Activated gamma-delta T cell treated with Interleukin-2 at 50 U/mL for 16 hours (primary cell): ENCODE data around the gene XRCC3.

Source experiments
- DNase-seq: peaks from one replicate; pipeline ENCODE4 v3.0.0-alpha.2; 2020

The XRCC3 gene

DNA sequence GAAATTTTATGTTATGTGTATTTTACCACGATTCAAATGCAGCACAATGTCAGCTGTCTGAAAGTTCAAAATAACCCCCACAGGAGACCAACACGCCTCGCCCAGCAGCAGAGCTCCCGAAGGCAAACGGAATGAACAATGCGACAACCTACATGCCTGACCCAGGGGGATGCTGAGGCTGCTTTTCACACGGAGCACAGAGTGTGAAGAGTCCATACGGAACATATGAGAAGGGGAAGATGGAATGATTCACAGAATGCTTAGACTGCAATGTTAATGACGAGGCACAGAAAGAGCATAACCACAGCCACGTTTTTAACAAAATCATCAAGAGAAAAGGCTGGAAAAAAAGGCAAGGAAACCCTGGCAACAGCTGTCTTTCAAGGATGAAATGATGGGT lies 22.9 kb upstream of the XRCC3 start:
- DNase-seq: no peak

DNA sequence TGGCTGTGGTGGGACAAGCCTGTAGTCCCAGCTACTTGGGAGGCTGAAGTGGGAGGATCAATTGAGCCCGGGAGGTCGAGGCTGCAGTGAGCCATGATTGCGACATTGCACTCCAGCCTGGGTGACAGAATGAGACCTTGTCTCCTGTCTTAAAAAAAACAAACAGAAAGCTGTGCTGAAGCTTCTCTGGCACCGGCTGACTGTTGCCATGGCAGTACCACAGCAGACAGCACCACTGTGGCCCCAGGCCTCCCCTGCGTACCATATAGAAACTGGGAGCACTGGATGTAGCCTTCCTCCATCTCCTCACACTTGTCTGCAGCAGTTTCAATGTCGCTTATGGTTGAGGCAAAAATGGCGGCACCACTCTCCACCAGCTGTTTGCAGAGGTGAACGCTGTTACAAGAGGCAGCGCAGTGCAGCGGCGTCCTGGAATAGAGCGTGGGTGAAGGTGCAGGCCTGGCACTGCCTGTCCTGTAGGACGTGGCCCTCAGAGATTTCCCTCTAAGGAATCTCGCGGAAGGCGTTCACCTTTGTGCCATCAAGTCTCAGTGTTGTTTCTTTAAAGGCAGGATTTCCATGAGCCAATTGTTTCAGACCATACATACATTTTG lies 22.3 kb upstream of the XRCC3 start:
- DNase-seq: no peak

DNA sequence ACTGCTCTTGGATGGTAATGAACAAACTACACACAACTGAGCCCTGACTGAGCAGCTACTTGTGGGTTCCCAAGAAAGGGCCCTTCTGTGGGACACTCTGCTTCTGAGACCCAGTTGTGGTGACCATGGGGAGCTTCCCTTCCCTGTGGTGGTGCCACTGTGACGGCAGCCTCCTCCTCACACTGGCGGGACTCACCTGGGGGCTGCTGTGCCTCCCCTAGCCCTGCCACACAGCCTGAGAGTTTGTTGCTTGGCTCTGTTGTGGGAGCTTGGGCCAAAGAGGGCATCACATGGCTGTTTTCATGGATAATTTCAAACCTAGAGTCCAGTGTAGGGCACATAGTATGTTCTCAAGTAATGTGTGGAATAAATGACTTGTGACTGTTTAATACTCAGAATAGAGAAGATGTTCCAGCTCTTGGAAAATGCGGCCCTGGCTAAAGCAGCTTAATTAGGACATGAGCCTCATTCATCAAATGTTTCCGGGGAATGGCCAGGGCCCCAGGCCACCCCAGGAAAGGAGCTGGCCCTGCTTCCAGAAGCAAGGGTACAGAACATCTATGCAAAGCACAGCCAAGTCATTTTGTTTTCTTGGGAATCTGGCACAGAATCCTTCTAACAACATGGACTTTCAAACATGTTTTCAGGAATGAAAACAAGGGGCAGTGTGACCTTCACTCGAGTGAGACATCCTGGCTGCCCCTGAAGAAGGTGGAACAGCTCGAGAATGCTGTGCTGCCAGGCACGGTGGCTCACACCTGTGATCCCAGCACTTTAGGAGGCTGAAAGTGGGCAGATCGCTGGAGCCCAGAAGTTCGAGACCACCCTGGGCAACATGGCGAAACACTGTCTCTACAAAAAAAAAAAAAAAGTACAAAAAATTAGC lies 21.5 kb upstream of the XRCC3 start:
- no peak for DNase-seq

DNA sequence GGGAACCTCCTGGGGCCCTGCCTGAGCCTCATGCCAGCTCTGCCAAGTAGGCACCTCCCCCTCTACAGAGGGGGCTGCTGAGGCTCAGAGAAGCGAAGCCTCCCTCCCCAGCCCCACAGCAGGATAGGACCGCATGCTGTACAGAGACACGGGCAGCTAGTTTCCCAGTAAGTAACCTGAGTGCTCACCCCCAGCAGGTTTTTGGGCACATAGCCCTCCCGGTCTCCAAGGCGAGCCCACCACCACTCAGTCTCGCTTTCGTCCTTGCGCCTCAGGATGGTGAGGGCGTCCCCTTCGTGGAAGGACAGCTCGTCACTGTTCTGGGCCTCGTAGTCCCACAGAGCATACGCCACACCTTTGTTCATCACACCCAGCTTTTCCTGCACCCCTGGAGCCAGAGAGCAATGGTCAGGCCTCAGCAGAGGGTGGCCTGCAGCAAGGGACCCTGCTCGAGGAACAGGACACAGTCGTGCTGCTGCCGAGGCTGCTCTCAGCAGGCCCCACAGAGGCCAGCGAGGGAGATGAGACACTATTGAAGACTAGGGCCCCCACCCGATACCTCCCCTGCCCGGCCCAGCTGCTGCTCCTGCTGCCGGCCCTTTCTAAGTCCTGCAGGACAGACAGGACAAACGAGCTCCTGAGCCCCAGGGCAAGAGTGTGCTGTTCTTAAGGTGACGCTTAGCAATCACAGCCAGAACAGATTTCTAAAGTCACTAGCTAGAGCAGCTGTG lies 20.7 kb upstream of the XRCC3 start:
- DNase-seq: no peak

DNA sequence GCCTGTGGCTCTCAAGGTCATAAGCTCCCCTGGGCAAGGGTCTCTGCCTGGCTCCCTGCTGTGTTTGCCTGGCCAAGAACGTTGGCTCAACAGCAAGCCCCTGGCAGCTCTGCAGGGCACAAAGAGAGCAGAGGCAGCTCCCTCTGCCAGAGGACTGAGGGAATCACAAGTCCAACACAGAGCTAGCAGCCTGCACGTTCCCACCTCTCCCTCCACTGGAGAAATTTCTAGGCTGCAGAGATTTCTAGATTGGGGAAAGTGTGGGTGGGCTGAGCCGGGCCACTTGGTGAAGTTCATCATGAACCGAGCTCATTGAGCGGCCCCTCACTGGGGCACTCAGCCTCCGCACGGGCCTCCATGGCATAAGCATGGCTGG lies 20.2 kb upstream of the XRCC3 start:
- DNase-seq: no peak

DNA sequence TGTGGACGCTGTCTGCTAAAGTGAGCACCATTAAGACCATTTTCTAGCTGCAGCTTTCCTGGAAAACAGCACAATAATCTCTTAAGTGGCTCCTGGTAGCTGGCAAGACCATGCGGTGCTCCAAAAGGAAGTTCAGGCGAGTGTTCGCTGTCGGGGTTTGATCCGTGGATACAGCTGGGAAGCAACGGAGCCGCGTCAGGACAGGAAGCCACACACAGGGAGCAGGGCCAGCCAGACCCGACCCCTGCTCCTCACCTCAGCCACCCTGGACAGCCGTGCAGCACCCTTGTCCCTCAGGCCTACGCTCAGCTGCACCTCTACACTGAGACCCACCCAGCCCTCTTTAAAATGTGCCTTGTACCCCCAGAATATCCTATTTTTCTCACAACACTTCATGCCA lies 19.8 kb upstream of the XRCC3 start:
- no peak for DNase-seq

DNA sequence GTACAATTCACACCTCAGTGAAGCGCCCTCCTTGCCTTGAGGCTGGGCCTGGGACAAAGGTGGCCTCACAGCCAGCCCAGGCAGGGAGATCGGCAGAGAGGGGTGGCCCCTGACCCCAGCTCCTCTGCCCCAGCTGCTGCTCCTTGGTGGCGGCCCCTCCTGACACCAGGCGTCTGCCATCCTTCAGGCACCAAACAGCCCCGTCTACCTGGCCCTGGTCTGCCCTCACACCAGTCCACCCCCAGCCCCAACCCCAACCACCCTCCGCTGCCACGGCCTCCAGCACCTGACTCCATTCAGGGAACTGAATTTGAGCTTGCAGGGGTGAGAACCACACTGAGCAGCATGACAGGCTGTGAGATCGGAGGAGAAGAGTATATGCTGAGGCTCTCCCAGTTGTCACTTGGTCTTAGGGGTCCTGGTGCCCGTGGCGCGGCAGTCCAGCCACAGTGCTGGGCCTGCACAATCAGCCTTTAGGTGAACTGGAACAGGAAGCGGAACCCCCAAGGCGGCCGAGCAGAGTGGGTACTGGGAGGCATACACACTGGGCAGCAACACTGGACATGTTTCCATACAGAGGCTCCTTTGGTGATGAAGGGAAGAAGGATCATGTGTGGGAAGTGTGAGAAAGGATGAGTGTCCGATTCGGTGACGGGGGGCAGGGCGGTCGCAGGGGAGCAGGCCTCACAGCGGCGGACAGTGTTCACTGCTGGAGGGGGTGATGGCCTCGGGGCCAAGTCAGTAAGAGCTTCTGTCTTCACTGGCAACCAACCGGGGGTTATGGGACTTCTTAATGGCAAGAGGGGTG lies 19.0 kb upstream of the XRCC3 start:
- DNase-seq: no peak

DNA sequence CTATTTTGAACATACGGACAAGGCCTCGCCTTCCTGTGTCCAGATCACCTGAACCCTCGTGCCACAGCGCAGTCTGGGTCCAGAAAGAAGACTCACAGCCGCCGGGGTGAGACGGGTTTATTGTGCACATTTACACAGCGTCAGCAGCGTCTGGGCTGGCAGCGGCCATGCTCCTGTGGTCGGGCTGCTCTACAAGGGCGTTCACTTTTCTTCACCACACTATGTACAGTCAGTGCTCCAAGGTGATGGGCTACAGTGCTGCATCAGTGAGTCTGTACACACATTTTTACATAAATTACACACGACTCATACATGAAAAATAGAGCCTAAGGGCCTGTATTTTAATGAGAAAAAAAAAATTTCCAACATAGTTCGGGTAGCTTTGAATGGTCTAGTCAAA lies 18.4 kb upstream of the XRCC3 start:
- no peak for DNase-seq

DNA sequence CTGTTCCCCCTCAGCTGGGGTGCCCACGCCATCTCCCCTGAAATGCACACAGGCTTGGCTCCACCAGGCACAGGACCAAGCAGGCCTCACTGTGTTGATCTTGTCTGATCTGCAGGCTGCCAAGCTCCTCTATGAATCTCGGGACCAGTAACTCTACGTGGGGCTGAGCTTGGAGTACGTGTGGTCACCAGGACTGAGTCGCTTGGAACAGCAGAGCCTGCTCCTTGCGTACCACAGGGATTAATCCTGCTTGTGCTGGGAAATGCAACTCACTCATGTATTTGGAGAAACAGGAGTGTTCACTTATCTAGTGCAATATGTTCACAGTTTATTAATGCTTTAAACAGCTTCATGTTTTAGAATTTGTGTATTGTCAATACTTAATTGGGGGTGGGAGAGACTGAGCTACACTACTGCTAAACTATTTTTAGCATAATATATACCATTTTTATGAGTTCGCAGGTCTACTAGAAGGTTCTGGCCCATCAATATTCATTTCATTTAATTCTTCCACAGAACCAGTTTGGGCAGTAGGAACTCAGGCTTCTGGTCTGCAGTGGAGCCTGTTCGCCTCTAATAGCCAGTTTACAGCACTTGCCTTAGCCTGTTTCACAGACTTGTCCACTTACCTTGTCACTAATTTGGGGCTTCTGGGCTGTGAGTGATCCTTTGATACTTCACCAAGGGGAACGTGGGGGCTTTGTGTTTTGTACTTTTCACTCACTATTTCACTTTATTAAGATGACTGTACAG lies 17.8 kb upstream of the XRCC3 start:
- no peak for DNase-seq

DNA sequence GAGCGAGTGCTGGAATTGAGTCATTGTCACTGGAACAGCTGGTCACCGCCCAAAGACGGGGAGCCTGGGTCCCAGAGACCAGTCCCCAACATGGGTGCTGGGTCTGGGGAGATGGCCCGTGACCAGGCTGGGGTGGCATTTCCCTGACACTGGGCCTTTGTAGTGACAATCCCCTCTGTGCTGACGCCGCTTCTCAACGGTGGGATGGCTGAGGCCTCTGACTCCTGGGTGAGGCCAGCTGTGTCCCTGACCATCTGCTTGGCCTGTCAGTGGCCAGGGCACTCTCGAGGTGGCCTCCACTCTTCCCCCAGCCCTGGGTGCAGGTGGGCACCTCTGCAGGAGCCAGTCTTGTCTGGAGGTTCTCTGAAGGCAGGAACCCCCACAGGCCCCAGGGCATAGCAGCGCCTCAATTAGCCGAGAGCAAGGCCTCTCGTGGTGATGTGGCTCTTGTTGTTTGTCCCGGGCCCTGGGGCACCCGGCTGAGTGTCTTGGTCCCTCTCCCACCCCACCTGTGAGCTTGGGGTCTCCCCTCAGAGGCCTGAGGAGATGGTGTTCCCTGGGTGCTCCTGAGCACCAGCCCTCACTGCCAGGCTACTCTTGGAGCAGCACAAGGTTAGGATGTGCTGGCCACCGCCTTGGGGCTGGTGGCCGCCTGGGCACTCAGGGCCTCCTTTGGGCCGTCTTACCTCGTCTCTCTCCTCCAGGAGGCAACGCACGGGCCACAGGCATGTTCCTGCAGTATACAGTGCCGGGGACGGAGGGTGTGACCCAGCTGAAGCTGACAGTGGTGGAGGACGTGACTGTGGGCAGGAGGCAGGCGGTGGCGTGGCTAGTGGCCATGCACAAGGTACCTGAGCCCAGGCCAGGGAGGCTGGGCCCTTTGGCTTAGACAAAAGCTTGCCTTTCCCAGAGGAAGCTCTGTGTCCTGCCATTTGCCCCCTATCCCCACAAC lies 16.9 kb upstream of the XRCC3 start:
- no peak for DNase-seq

DNA sequence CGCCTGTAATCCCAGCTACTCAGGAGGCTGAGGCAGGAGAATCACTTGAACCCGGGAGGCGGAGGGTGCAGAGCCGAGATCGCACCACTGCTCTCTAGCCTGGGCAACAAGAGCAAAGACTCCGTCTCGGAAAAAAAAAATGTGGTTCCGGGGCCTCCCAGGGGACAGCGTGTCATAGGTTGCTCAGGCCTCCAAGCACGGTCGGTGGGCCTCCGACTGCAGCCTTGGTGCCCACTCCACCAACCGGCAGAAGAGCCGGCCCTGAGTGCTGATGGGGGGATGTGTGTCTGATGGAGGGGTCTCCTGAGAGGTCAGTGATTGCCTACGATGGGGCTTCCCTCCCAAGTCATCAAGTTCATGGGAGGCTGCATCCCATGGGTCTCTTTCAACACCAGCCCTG lies 16.2 kb upstream of the XRCC3 start:
- no peak for DNase-seq

DNA sequence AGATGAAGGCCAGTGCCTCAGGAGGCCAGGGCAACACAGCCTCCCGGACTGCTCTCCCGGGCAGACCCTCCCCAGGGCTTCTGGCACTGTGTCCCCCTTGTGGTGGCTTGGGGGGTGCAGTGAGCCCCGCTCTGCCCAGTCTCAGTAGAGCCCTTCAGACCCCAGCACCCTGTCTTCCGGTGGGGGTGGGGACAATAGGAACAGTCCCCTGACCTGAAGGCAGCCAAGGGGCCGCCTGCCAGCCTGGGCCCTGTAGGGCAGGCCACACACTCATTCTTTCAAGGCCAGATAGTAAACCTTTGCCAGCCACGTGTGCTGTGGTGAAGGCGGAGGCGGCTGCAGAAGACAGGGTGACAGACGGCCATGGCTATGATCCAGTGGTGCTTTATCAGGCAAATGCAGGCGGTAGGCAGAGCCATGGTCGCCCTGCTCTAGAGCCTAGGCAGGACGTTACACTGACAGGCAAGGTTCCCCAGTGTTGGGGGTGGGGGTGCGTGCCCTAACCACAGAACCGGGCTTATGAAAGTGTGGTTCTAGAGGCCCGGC lies 15.3 kb upstream of the XRCC3 start:
- no peak for DNase-seq

DNA sequence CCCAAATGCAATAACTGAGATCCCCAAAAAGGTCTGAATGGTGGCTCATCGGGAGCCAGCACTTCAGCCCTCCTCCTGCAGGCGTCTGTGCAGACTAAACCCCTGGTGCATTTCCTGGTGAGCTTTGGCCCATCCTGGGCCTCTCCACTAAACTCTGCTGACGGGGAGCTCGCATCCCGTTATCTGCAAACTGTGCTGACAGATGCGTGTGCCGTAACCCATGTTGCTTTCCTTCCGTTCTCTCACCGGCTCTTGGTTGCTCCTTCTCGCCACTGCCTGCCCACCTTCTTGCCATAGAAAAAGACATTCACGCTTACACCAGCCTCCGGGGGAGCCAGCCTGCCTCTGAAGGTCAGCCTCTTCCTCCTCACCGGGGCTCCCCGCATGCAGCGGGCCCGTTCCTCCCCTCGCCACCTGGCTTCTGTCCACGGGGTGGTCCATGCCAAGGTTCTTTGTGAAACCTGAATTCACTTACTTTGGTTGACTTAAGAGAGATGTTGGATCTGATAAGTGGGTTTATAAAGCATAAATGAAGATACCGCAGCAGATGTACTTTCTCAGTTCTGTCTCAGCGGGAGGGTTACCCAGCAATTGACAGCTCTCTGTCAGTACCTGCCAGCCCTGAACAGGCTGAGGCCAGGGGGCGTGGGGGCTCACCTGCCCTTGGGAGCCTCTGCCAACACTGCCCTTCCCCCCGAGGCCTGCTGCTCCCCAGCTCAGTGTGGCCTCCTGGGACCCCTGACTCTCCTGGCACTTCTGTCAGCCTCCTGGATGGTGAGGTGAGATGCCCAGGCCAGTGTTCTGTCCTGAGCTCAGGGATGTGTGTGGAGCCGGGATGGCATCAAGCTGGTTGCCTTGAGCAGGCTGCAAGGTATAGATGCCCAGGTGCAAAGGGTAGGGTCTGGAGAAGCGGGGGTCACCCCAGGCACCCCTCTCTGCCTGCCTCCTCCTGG lies 14.5 kb upstream of the XRCC3 start:
- DNase-seq: no peak

DNA sequence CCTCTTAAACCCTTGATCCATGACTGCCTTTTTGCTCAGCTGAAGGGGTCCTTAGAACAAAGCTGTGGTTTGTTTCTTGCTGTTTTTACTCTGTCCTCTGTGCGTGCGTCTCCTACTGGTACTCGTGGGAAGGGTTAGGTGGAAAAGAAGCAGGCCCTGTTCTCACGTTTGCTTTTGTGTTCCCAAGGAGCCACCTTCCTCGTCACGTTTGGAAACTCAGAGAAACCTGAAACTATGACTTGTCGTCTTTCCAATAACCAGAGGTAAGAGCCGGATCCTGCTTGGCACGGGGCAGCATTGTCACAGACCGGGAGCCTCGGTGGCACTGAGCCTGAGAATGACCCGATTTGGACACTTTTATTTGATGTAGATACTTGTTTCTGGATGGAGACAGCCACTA lies 13.5 kb upstream of the XRCC3 start:
- DNase-seq: no peak

DNA sequence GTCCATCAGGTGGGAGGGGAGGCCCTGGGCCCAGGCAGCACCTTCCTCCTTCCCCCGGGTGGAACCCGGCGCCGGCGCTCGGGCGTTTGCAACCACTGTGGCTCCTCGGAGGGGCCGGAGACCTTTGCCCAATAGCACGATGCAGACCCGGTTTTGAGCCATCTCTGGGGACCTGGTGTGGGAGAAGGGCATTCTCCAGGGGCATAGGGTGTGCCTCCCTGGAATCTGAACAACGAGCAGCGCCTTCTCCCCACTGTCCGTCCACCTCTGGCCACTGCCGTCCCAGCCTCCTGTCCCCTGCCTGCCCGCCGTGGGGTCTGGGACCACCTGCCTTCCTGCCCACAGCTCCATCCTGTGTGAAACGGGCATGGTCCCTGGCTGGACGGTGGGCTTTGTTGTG lies 12.9 kb upstream of the XRCC3 start:
- no peak for DNase-seq

DNA sequence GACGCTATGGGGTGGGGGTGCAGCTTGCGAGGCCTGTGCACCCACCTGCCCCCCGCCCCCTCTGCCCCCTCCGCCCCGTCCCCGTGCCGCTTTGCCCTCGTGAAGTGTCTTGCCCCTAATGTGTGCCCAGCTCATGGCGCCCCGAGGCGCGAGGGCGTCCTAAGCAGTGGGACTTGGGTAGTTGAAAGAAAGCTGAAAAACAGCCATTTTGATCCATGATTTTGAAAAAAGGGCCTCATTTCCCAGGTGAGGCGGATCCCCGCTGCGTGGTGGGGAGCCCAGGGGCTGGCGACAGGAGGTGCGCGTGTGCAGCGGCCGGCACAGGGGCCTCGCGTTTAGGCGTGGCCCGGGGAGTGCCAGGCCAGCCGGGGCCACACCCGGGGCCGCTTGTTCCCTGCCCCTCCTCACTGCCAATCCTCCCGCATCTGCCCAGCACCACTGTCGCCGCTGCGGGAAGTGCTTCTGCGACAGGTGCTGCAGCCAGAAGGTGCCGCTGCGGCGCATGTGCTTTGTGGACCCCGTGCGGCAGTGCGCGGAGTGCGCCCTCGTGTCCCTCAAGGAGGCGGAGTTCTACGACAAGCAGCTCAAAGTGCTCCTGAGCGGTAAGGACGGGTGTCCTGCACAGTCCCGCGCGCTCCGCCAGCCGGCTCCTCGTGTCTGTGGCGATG lies 12.2 kb upstream of the XRCC3 start:
- DNase-seq: no peak

DNA sequence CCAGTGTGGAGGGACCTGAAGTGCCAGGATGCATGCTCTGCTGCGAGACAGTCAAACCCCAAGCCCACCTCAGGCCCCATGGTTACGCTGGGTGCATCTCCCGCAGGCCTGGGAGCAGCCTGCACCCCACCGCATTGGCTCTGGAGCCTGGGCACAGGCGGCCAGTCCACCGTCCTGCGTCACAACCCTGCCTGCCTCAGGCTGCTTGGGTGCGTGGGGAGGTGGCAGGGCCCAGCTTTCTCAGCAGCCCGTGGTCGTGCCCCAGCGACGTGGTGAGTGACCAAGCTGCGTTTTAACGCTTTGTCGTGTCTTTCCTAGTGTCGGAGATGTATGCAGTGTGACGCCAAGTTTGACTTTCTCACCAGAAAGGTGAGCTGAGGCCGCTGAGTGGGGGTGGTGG lies 11.2 kb upstream of the XRCC3 start:
- no peak for DNase-seq

DNA sequence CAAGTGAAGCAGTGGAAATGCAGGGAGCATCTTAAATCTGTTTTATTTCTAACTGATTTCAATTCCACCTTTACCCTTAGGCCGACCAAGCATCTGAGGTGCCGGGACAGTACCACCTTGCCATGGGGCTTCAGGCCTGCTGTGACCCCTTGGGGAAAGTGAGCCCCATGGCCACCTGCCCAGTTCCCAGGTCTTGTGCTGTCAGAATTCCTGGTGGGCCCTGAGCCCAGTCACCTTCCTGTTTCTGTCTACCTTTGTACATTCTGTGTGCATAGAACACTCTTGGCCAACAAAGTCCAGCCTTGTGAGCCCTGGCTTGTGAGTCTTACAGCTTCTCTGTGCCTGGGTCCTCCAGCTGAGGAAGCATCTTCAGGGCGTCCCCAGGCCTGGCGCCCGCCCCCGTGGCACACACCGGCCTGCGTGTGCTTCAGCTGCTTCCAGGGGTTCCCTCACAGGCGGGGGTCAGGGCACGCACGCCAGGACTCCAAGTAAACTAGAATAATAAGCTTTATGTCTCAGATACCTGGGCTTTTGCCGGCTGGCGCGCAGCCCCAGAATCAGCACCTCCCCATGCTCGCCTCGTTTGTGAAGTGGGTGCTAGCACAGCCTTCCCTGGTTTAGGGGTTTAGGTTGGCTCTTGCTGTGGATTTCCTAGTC lies 10.6 kb upstream of the XRCC3 start:
- no peak for DNase-seq
